ENCODE results near the gene VWC2.

- no peak for TF ChIP-seq POLR2A (IDR thresholded peaks at IDR 0.05)
- TF ChIP-seq, protein P1, sequence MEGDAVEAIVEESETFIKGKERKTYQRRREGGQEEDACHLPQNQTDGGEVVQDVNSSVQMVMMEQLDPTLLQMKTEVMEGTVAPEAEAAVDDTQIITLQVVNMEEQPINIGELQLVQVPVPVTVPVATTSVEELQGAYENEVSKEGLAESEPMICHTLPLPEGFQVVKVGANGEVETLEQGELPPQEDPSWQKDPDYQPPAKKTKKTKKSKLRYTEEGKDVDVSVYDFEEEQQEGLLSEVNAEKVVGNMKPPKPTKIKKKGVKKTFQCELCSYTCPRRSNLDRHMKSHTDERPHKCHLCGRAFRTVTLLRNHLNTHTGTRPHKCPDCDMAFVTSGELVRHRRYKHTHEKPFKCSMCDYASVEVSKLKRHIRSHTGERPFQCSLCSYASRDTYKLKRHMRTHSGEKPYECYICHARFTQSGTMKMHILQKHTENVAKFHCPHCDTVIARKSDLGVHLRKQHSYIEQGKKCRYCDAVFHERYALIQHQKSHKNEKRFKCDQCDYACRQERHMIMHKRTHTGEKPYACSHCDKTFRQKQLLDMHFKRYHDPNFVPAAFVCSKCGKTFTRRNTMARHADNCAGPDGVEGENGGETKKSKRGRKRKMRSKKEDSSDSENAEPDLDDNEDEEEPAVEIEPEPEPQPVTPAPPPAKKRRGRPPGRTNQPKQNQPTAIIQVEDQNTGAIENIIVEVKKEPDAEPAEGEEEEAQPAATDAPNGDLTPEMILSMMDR (IDR thresholded peaks at IDR 0.05), result no peak
Observed at GRCh38 chr7:49788455-49789059, 15.1 kb downstream of the VWC2 start.

Measured in lower leg skin (tissue), 3 donors.